Stimulated activated naive CD8-positive, alpha-beta T cell treated with anti-CD3 and anti-CD28 coated beads, Interleukin-15, amount 100 ng/mL, for 72 hours (primary cell): ENCODE measurements around the gene MEF2D.
A peak's percentile ranks its signal among the peaks of the same experiment; 100 is the strongest.

Source experiments
- ATAC-seq: fragments of 150-1000 bp; cut with Tn5 transposase; 2 replicates; pipeline ENCODE4 v1.10.0; 2021; ENCODE audit warnings: mild to moderate bottlenecking, moderate library complexity
- DNase-seq, 2 donors: peaks; one replicate each; pipeline ENCODE4 v3.0.0; 2021 to 2022
- H3K27ac Mint-ChIP-seq, 2 donors: one replicate each; pipeline ENCODE4 v1.8.0; 2022; ENCODE audit warnings: mild to moderate bottlenecking in 2 of 2, mixed read lengths in 2 of 2, moderate library complexity in 2 of 2
- H3K27me3 Mint-ChIP-seq: one replicate; pipeline ENCODE4 v1.8.0; 2022; ENCODE audit warnings: mixed read lengths
- H3K4me1 Mint-ChIP-seq: one replicate; pipeline ENCODE4 v1.8.0; 2022; ENCODE audit warnings: mild to moderate bottlenecking, mixed read lengths
- H3K4me3 Mint-ChIP-seq, 2 donors: one replicate each; pipeline ENCODE4 v1.8.0; 2022; ENCODE audit warnings: mild to moderate bottlenecking in 2 of 2, mixed read lengths in 2 of 2, moderate library complexity in 1 of 2
- H3K9me3 Mint-ChIP-seq, 2 donors: one replicate each; pipeline ENCODE4 v1.8.0; 2022; ENCODE audit warnings: mixed read lengths in 2 of 2

MEF2D gene

DNA sequence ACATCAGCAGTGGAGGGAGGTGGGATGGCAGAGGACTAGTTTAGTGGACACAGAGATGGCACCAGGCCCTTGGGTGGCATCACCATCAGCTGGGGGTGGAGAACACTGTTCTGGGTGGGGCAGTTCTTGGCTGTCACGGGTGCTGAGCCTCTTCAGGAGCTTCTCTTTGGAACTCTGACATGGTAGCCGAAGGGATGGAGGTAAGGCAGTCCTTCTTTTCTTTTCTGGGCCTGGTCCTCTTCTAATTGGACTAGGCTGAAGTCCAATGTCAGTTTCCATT is 8.3 kb upstream of the MEF2D start:
- DNase-seq: no peak
- ATAC-seq: no peak
- Mint-ChIP-seq H3K4me3 (peak overlapping the region; percentile 90 to 97), H3K9me3 (peaks cover 0 to 4% of the 10 kb centered on the region in 2 donors), H3K27ac (peak overlapping the region; percentile 47 to 92), H3K27me3 (no peaks in the 10 kb centered on the region), H3K4me1 (peaks cover 56% of the 10 kb centered on the region)

DNA sequence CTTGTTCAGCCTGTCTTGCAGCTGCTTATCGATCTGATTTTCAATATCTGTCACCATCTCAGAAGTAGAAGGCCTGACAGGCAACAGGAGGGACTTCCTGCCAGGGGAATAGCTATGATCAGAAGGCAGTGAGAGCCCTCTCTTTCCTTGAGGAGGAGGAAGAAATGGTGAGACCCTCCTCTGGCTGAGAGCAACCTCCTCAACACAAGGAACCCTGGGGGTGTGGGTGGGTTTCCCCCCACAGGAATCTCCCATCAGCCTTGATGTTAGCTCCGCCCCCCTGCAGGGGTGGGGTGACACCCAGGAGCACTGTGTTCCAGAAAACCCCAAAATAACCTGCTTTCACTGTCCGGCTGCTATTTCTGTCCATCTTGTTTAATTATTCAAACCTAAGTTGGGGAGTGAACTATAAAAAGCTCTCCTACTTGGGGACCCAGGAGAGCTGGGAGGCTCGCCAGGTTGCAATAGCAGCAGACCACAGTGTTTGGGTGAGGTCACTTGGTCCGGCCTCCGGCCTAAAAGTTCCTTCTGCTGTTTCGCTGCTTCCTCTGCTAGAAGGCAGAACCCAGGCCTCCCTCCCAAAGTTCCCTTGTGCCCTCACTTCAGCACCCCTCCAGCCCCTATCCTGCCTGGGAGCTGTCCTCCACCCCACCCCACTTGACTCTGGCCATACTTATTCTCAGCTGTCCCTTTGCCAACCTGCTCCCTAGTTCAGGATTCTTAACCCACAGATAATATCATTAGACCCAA is 7.8 kb upstream of the MEF2D start:
- peaks cover 61% of the 10 kb centered on the region for H3K4me1 Mint-ChIP-seq
- ATAC-seq (no peak), DNase-seq (peak in 1 of 2 donors; percentile 52)
- H3K4me3 Mint-ChIP-seq: peak overlapping the region; percentile 90 to 97
- peak overlapping the region; percentile 92 to 97 for H3K27ac Mint-ChIP-seq
- no peaks in the 10 kb centered on the region for H3K27me3 Mint-ChIP-seq
- H3K9me3 Mint-ChIP-seq: peaks cover 0 to 4% of the 10 kb centered on the region in 2 donors

DNA sequence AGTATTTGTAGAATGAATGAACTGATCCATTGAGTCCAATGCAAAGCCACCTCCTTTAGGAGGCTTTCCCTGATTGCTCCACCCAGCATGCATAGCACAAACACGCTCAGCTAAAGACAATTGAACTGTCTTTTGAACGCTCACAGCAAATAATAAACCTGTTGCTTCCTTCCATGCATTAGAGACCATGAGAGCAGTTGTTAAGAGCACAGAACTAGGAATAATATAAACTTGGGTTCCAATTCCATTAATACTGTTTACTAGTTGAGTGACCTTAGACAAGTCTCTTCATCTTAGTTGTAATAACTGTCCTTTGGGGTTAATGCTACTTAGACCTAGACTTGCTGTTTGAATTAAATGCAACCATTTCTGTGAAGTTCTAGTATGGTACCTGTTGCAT is 5.9 kb upstream of the MEF2D start:
- no peak for ATAC-seq
- no peaks in the 10 kb centered on the region for H3K27me3 Mint-ChIP-seq
- H3K27ac Mint-ChIP-seq: no peak overlapping the region
- H3K4me3 Mint-ChIP-seq: peak overlapping the region; percentile 25 to 97
- H3K9me3 Mint-ChIP-seq: peaks cover 0 to 4% of the 10 kb centered on the region in 2 donors
- H3K4me1 Mint-ChIP-seq: peaks cover 70% of the 10 kb centered on the region
- DNase-seq: no peak

DNA sequence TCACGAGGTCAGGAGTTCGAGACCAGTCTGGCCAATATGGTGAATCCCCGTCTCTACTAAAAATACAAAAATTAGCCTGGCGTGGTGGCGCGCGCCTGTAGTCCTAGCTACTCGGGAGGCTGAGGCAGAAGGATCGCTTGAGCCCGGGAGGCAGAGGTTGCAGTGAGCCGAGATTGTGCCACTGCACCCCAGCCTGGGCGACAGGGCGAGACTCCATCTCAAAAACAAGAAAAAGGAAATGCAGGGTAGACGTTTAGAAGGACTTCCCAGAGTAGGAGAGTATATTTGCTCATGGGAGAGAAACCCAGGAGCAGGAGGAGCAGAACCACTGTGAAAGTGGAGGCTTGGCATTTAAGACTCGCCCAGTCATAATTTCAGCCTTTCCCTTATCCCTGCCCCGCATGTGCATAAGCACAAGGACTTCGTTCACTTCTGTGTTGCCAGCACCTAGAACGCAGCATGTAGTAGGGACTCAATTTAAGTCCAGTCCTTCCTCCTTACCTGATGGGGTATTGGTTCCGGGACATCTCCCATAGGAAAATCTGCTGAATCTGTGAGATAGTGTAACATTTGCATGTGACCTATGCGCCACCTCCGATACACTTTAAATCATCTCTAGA is 5.2 kb upstream of the MEF2D start:
- peaks cover 70% of the 10 kb centered on the region for H3K4me1 Mint-ChIP-seq
- no peak for DNase-seq
- H3K27me3 Mint-ChIP-seq: no peaks in the 10 kb centered on the region
- peak overlapping the region; percentile 96 to 98 for H3K27ac Mint-ChIP-seq
- no peak for ATAC-seq
- peak overlapping the region; percentile 79 to 97 for H3K4me3 Mint-ChIP-seq
- peaks cover 0 to 4% of the 10 kb centered on the region in 2 donors for H3K9me3 Mint-ChIP-seq

DNA sequence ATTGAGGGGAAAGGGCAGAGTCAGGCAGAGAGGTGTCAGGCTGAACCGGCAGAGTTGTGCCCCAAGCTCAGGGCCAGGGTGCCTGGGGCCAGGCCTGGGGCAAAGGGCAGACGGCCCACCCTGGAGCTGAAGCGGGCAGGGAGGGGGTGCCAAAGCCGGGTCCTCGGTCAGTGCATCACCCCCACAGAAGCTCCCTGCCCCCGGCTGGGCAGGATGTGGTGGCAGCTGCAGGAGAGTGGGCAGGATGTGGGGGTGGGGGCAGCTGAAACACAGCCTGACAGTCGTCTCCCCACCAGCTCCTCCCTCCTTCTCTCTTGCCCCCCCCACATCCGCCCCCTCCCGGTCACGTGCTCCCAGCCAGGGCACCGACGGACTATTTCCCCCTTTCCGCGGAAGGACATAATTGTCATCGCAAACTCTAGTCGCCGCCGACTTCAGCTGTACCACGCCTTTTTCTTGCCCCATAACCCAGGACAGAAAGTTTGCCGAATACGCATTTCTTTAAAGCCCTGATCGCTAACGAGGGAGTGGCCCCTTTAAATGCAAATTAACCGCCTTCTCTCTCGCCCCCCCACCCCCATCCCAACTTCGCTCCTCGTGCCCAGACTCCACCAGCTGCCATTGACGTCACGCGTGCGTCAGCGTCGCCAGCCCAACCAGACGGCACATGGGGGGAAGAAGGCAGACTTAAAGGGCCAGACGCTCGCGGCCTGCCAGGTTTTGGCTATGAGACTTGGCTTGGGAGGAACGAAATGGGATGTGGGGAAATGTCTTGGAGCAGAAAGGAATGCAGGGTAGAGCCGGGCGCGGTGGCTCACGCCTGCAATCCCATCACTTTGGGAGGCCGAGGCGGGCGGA is 4.5 kb upstream of the MEF2D start:
- Mint-ChIP-seq H3K27ac (peak overlapping the region; percentile 96 to 98), H3K4me3 (peak overlapping the region; percentile 79 to 97), H3K27me3 (no peaks in the 10 kb centered on the region), H3K4me1 (peaks cover 70% of the 10 kb centered on the region), H3K9me3 (peaks cover 0 to 4% of the 10 kb centered on the region in 2 donors)
- peak; percentile 59 for ATAC-seq
- DNase-seq: peak; percentile 89 to 95

DNA sequence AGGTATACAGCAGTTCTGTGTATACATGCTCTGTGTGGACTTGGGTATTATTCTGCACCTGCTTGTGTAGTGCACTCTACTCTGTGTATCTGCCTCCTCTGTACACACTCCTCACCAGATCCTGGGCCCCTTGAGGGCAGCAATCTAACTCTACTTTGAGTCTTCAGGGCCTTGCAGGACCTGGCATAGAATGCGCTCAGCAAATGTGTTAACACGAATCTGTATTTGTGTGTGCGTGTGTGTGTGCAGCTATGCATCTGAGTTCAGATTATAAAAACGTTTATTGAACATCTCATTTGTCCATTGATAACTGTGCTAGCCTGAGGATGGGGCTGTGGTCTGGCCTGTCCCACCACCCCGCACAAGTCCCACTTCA is 3.9 kb upstream of the MEF2D start:
- peak overlapping the region; percentile 79 to 97 for H3K4me3 Mint-ChIP-seq
- H3K9me3 Mint-ChIP-seq: peaks cover 0 to 4% of the 10 kb centered on the region in 2 donors
- DNase-seq: peak in 1 of 2 donors; percentile 64
- no peaks in the 10 kb centered on the region for H3K27me3 Mint-ChIP-seq
- H3K27ac Mint-ChIP-seq: peak overlapping the region; percentile 96 to 98
- peaks cover 69% of the 10 kb centered on the region for H3K4me1 Mint-ChIP-seq
- ATAC-seq: peak; percentile 43

DNA sequence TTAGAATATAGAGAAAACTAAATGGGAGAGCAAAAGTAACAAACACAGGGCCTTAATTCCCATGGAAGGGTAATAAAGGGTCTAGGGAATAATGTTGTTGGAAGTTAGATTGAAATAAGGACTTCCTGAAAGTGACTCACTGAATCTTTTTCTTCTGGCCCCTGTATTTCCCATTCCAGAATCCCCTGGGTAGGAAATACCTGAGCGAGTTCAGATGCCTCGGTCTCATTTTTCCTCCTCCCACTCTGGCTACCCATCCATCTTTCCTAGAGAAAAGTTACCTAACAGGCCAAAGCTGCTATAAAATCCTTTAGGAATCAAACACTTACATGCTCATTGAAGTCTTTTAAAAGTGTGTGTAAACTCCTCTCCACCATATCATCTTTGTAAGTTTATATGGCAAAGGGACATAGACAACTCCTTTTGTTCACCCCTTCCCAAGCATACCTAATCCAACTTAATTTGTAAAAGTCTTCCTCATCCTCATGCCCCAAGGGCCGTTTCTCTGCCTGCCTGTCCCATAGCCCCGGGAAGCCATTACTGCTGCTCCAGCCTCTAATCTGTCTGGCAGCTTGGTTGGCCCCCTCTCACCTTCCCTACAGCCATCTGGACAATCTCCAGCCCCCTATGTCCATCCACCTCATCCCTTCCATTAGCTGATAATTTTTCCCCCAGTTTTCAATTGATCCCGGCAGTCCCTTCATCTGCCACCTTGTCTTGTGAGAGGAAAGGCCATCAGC is 3.3 kb upstream of the MEF2D start:
- DNase-seq (no peak), ATAC-seq (no peak)
- Mint-ChIP-seq H3K4me3 (peak overlapping the region; percentile 79 to 97), H3K27ac (peak overlapping the region; percentile 96 to 98), H3K27me3 (no peaks in the 10 kb centered on the region), H3K9me3 (peaks cover 0 to 4% of the 10 kb centered on the region in 2 donors), H3K4me1 (peaks cover 67% of the 10 kb centered on the region)

DNA sequence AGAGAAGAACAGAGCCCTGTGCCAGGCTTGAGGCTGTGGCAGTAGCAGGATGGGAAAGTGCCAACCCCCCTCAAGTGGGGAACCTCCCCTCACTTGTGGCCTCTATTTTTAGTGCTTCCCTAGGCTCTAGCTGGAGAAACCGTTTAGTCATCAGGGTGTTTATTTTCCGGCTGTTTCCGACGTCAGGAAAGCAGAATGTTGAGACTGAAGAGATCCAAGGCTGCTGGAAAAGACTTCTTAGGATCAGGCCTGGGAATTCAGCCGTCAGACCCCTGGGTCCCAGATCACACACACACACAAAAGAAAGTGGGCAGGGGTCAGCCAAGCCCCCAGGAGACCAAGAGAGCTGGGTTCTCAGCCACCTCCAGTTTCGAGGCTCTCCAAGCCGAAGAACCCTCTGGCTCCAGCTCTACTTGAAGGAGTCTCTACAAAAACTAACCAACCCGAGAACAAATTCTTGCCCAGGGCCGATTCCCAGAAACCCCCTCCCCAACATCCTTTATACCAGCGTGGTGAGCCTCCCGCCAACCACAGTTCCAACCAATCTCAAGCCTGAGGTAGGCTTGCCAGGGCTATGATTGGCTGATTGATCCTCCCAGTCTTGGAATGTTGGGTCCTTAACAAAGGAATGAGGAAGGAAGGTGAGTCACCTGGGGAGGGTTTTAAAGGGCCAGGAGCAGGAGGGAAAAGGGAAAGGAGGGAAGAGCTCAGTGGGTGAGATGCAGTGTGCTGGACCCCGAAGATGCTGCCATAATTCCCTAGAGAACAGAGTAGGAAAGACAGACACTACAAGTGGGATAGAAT is 2.5 kb upstream of the MEF2D start:
- peak overlapping the region; percentile 49 to 92 for H3K4me3 Mint-ChIP-seq
- H3K27me3 Mint-ChIP-seq: no peaks in the 10 kb centered on the region
- peak overlapping the region; percentile 32 to 84 for H3K27ac Mint-ChIP-seq
- H3K4me1 Mint-ChIP-seq: peaks cover 67% of the 10 kb centered on the region
- peaks cover 0 to 4% of the 10 kb centered on the region in 2 donors for H3K9me3 Mint-ChIP-seq
- no peak for DNase-seq
- ATAC-seq: no peak

DNA sequence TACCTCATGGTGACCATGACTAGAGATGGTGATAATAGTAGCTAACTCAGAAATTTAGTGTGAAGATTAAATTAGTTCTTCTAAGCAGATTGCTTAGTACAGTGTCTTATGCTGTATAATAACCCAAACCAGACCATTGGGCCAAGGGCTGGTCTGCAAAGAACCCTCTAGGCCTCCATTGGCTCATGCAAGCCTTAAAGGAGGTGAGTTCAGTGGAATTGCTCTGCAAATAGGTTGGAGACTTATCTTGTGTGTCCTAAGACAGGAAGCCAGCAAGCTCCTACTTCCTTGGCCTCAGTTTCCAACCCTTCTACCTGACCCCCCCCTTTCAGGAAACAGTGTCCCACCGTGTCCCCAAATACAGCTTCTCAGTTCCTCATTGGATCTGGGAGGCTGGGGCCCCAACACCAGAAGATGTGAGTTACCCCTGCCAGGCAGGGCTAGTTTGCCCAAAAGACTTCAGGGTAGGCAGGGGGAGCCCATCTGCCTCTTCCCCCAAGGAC is 1.9 kb upstream of the MEF2D start:
- H3K4me1 Mint-ChIP-seq: peaks cover 69% of the 10 kb centered on the region
- peak overlapping the region; percentile 83 to 95 for H3K27ac Mint-ChIP-seq
- no peaks in the 10 kb centered on the region for H3K27me3 Mint-ChIP-seq
- H3K4me3 Mint-ChIP-seq: peak overlapping the region; percentile 78 to 92
- ATAC-seq (no peak), DNase-seq (no peak)
- H3K9me3 Mint-ChIP-seq: peaks cover 0 to 4% of the 10 kb centered on the region in 2 donors

DNA sequence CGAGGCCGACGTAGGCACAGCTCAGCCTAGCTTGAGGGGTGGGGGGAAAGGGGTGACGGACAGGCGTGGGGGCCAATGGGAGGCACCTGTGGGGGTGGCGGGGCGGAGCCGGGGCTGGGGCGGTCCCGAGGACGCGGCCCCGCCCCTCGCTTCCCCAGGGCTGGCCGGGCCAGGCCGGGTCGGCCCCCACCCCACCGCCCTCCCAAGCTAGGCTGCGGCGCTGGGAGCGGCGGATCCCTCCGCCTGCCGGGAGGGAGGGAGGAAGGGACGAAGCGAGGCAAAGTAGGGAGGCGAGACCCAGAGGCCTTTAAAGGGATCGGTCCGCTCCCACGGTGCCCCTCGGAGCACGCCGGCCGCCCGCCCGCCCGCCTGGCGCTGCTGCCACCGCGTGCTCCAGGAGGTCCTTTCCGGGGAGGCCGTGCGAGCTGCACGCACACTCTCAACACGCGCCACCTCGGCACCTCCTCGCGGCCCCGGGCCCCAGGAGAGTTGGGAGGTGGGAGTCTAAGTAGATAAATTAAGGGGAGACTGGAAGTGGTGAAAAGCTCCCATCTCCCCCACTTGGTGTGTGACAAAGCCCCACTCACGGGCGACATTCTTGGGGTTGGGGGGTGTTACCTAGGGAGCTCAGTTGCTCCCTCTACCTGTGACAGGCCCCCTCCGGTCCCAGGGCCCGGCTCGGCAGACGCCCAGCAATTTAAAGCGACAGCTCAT is 375 bp upstream of the MEF2D start:
- DNase-seq (peak; percentile 93), ATAC-seq (peak; percentile 76)
- Mint-ChIP-seq H3K27ac (peak overlapping the region; percentile 95 to 96), H3K4me3 (peak overlapping the region; percentile 92), H3K9me3 (peaks cover 0 to 4% of the 10 kb centered on the region in 2 donors), H3K4me1 (peaks cover 76% of the 10 kb centered on the region), H3K27me3 (no peaks in the 10 kb centered on the region)

DNA sequence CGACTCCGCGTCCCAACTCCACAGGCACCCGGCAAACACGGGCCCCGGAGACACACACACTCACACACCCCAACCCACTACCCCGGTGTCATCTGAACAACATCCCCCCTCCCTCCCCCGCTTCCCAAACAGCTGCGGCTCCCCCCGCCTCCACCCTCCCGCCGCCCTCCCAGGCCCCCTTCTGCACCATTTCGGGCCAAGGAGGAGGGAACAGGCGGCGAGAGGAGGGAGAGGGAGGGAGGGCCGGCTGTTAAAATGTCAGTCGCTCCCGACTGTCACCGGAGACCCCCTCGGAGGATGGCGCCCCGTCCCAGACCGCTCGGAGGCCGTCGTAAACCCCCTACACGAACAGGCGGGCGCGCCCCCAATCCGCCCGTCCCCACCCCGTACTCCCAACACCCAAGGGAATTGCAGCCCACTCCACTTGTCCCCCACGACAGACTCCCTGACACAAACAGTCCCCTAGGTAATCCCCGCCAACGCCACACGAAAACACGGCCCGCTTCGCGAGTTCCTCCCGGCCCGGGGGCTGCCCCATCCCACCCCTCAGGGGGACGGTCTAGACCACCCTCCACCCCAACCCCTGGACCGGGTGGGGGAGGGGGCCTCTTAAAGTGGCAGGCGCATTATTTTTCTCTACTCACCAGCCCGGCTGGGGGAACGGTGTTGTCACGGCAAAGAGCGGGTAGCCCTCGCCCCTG is 583 bp downstream of the MEF2D start:
- no peaks in the 10 kb centered on the region for H3K27me3 Mint-ChIP-seq
- no peaks in the 10 kb centered on the region for H3K9me3 Mint-ChIP-seq
- peak overlapping the region; percentile 92 for H3K4me3 Mint-ChIP-seq

DNA sequence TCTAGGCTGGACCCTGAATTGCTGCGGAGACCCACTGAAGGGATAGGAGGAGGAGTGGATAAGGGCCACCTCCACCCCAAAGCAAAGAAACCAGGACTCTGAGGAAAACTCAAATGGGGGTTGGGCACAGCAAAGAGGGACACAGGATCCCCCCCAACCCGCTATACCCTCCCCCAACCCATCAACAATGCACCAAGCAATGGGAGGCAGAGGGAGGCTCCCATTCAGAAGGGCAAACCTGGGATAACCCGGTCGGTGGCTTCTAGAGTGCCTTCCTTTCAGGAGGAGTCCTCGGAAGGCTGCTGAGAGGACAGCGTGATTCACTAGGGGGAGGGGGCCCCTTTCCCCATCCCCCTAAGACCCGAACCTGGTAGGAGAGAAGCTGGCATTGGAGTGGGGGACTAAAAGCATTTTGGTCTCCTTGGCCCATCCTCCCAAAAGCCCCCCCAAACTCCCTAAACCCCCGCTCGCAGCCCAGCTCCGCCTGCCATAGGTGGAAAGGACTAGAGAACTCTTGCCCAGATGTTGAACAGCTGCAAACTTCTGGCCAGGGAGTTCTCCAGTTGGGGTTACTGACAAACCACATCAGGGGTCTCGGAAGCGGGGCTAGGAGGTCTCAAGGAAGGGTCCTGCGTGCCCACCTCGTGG is 1.3 kb downstream of the MEF2D start:
- Mint-ChIP-seq H3K9me3 (no peaks in the 10 kb centered on the region), H3K27ac (peak overlapping the region; percentile 48 to 56), H3K27me3 (no peaks in the 10 kb centered on the region), H3K4me3 (peak overlapping the region; percentile 92), H3K4me1 (peaks cover 77% of the 10 kb centered on the region)
- ATAC-seq: no peak
- no peak for DNase-seq

More for the DNA sequence above, 583 bp downstream of the MEF2D start:
- peak; percentile 3 for ATAC-seq
- Mint-ChIP-seq H3K27ac (peak overlapping the region; percentile 95 to 96), H3K4me1 (peaks cover 76% of the 10 kb centered on the region)
- peak in 1 of 2 donors; percentile 62 for DNase-seq
